Upper lobe of left lung (tissue), 6 donors: ENCODE data around the gene HIGD1A. TPM values are rescaled to one million over a fixed set of nuclear protein-coding genes. Genes with fewer than 3 reads are reported as not detected.

Experiments
- ATAC-seq, 2 donors: fragments of 200-7000 bp; cut with Tn5 transposase; one replicate each; pipeline ENCODE4 v1.9.1; 2022; ENCODE audit warnings: mild to moderate bottlenecking in 2 of 2, moderate library complexity in 2 of 2; ENCODE audit not compliant: low FRiP score in 2 of 2
- DNase-seq, 2 donors: peaks; one replicate each; pipeline ENCODE4 v3.0.0-alpha.2; 2019 to 2020
- H3K27ac ChIP-seq, 4 donors: fragments of 200-600 bp; sonication (generic); one replicate each; pipeline ENCODE4 v1.5.1; 2016 to 2019
- H3K27me3 ChIP-seq, 4 donors: fragments of 200-600 bp; sonication (generic); one replicate each; pipeline ENCODE4 v1.5.1; 2017 to 2019
- H3K36me3 ChIP-seq, 4 donors: fragments of 200-600 bp; sonication (generic); one replicate each; pipeline ENCODE4 v1.5.1; 2016 to 2019
- H3K4me1 ChIP-seq, 4 donors: fragments of 200-600 bp; sonication (generic); one replicate each; pipeline ENCODE4 v1.5.1; 2018 to 2019
- H3K4me3 ChIP-seq, 4 donors: fragments of 200-600 bp; sonication (generic); one replicate each; pipeline ENCODE4 v1.5.1; 2017 to 2019; ENCODE audit warnings: mild to moderate bottlenecking in 2 of 4, moderate library complexity in 1 of 4
- H3K9me3 ChIP-seq, 4 donors: fragments of 200-600 bp; sonication (generic); one replicate each; pipeline ENCODE4 v1.5.1; 2018 to 2019
- EP300 ChIP-seq, 4 donors: sonication (generic); formaldehyde crosslinking; IDR thresholded peaks; one replicate each; pipeline ENCODE4 v1.5.1; 2017; ENCODE audit warnings: antibody characterized with exemption in 4 of 4, control low read depth in 2 of 4
- POLR2A ChIP-seq, 4 donors: fragments of 450-650 bp; IDR thresholded peaks; one replicate each; pipeline ENCODE4 v1.5.1; 2016 to 2017; ENCODE audit warnings: antibody characterized with exemption in 4 of 4, mild to moderate bottlenecking in 2 of 4
- POLR2AphosphoS5 ChIP-seq, 2 donors: sonication (generic); formaldehyde crosslinking; IDR thresholded peaks; one replicate each; pipeline ENCODE4 v1.5.1; 2017; ENCODE audit warnings: antibody characterized with exemption in 2 of 2
- WGBS, 2 donors: methylation state at CpG; one replicate each; pipeline ENCODE4 v1.1.5; 2017 to 2018; 5-methylcytosine and 5-hydroxymethylcytosine counted together
- total RNA-seq, 6 donors: library from RNA; depleted of rRNA in 4 of 6; stranded (reverse); fragments of >200 nt in 4 of 6; gene quantifications; one replicate each; pipeline versions ENCODE4 v1.1.0 to v1.2.1, GENCODE V29; 2016 to 2021
- TF ChIP-seq, protein P1 (sequence below), 6 experiments: fragments of 450-650 bp in 4 of 6; fragments of 200-600 bp in 2 of 6; sonication (generic) in 2 of 6; IDR thresholded peaks; one replicate each; pipeline ENCODE4 v1.5.1; 2016 to 2019; ENCODE audit warnings: antibody characterized with exemption in 6 of 6
- donor health status: DM: no; HTN: no; CAD: no; lungs with moderate emphysema.
- donor health status: DM: no; HTN: yes; CAD: no; lungs with severe emphysema.

The HIGD1A gene
- total RNA-seq, 6 donors from 2014 or later, result 26.2 to 108 (median 73.3) TPM

DNA sequence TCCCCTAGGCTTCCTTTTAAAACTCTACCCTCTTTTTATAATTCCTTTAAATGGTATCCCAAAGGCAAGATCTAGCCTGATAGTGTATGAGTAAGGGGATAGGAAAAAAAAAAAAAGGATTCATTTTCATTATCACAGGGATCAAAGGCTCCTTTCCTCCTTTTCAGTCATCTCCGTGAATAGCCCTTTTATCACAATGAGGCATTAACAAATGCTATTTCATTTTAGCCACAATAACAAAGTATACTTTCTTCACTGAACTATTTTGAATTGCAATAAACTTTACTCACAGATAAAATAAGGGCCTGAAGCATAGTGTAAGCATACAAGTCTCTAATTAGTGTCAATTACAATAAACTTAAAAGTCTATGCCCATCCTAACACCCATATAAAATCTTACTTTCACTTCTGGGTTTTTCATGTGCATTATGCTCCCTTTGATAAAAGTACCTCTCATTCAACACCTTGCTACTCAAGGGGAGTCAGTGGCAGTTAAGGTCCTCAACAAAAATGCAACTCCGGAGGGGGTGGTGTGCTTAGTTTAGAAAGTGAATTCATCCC is 8.6 kb downstream of the HIGD1A start:
- peaks cover 0 to 22% (median 8%) of the 10 kb centered on the region in 4 donors for H3K36me3 ChIP-seq
- no peak for TF ChIP-seq EP300 (IDR thresholded peaks at IDR 0.05)
- no peak overlapping the region for H3K27ac ChIP-seq
- H3K27me3 ChIP-seq, result no peaks in the 10 kb centered on the region
- no peak for DNase-seq
- ATAC-seq, result no peak
- H3K9me3 ChIP-seq, result no peaks in the 10 kb centered on the region
- WGBS, 2 donors, result 86 to 88% methylated on average over 2 of the region's 2 CpGs
- H3K4me1 ChIP-seq, result peaks cover 5 to 10% (median 8%) of the 10 kb centered on the region in 4 donors
- no peak overlapping the region for H3K4me3 ChIP-seq

DNA sequence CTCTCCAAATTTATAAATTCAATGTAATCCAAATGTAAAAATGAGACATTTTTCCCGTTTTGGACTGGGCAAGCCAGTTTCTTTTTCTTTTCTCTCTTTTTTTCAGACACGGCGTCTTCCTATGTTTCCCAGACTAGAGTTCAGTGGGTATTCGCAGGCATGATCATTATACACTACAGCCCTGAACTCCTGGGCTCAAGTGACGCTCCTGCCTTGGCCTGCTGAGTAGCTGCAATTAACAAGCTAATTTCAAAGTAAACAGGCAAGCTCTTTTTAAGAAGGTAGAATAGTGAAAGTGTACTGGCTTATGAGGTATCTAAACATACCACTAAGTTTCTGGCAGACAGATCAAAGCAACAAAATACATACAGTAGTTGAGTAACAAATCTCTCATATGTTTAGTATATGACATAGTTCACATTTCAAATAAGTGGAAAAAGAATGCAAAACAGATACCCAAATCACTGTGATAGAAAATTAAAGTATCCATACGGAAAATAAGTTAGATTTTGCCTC is 13.5 kb downstream of the HIGD1A start:
- DNase-seq, result peak in 1 of 2 donors; percentile 52
- WGBS, 2 donors, result 55 to 57% methylated on average over 6 of the region's 6 CpGs
- Histone ChIP-seq H3K9me3 (no peaks in the 10 kb centered on the region), H3K4me1 (peaks cover 0 to 10% (median 7%) of the 10 kb centered on the region in 4 donors), H3K27ac (no peak overlapping the region), H3K27me3 (no peaks in the 10 kb centered on the region), H3K36me3 (peaks cover 0 to 58% (median 10%) of the 10 kb centered on the region in 4 donors), H3K4me3 (no peak overlapping the region)
- TF ChIP-seq POLR2AphosphoS5 (IDR thresholded peaks at IDR 0.05) (no peak), EP300 (IDR thresholded peaks at IDR 0.05) (no peak), POLR2A (IDR thresholded peaks at IDR 0.05) (no peak)
- TF ChIP-seq, protein P1, sequence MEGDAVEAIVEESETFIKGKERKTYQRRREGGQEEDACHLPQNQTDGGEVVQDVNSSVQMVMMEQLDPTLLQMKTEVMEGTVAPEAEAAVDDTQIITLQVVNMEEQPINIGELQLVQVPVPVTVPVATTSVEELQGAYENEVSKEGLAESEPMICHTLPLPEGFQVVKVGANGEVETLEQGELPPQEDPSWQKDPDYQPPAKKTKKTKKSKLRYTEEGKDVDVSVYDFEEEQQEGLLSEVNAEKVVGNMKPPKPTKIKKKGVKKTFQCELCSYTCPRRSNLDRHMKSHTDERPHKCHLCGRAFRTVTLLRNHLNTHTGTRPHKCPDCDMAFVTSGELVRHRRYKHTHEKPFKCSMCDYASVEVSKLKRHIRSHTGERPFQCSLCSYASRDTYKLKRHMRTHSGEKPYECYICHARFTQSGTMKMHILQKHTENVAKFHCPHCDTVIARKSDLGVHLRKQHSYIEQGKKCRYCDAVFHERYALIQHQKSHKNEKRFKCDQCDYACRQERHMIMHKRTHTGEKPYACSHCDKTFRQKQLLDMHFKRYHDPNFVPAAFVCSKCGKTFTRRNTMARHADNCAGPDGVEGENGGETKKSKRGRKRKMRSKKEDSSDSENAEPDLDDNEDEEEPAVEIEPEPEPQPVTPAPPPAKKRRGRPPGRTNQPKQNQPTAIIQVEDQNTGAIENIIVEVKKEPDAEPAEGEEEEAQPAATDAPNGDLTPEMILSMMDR (IDR thresholded peaks at IDR 0.05), result no peak
- no peak for ATAC-seq

- ATAC-seq (no peak), DNase-seq (no peak)
- TF ChIP-seq POLR2AphosphoS5 (IDR thresholded peaks at IDR 0.05), result no peak
- TF ChIP-seq, protein P1 (IDR thresholded peaks at IDR 0.05), result no peak
- no peak for TF ChIP-seq EP300 (IDR thresholded peaks at IDR 0.05)
- no peak for TF ChIP-seq POLR2A (IDR thresholded peaks at IDR 0.05)
- H3K4me1 ChIP-seq, result peaks cover 0 to 8% (median 7%) of the 10 kb centered on the region in 4 donors
- 97 to 100% methylated on average over 2 of the region's 2 CpGs for WGBS, 2 donors
- peaks cover 0 to 69% (median 15%) of the 10 kb centered on the region in 4 donors for H3K36me3 ChIP-seq
- no peaks in the 10 kb centered on the region for H3K27me3 ChIP-seq
- H3K27ac ChIP-seq, result no peak overlapping the region
- no peaks in the 10 kb centered on the region for H3K9me3 ChIP-seq
- H3K4me3 ChIP-seq, result no peak overlapping the region
Observed at GRCh38 chr3:42786631-42787030, 17.7 kb downstream of the HIGD1A start.

DNA sequence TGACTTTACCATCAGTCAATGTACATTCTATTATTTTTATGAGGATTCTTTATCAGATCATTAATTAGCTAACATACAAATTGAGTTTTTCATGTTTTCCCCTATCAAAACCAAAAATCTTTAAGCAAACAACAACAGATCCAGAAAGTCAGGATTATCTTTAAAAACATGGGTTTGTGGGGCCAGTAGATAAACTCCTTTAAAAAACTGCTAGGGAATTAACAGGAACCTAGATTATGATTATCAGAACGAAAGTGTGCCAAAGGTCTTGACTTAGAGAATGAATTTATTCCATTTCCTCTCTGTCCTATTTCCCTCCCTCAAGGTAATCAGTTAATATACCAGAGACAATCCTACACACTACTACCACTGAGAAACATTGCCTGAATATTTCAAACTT is 18.1 kb downstream of the HIGD1A start:
- 66 to 67% methylated on average over 1 of the region's 1 CpG for WGBS, 2 donors
- DNase-seq (no peak), ATAC-seq (no peak)
- Histone ChIP-seq H3K9me3 (no peaks in the 10 kb centered on the region), H3K27me3 (no peaks in the 10 kb centered on the region), H3K4me3 (no peak overlapping the region), H3K4me1 (peaks cover 0 to 8% (median 7%) of the 10 kb centered on the region in 4 donors), H3K36me3 (peaks cover 0 to 64% (median 15%) of the 10 kb centered on the region in 4 donors), H3K27ac (no peak overlapping the region)
- TF ChIP-seq POLR2A (IDR thresholded peaks at IDR 0.05), result no peak
- no peak for TF ChIP-seq EP300 (IDR thresholded peaks at IDR 0.05)
- no peak for TF ChIP-seq POLR2AphosphoS5 (IDR thresholded peaks at IDR 0.05)
- TF ChIP-seq, protein P1 (IDR thresholded peaks at IDR 0.05), result no peak

- no peak for DNase-seq
Observed at GRCh38 chr3:42780892-42781700, 23.2 kb downstream of the HIGD1A start.

More at GRCh38 chr3:42780892-42781700, 23.2 kb downstream of the HIGD1A start:
- no peaks in the 10 kb centered on the region for H3K27me3 ChIP-seq
- ATAC-seq, result peak; percentile 69 to 79
- H3K4me1 ChIP-seq, result peaks cover 0 to 13% (median 6%) of the 10 kb centered on the region in 4 donors
- peaks cover 0 to 32% (median 13%) of the 10 kb centered on the region in 4 donors for H3K36me3 ChIP-seq
- H3K27ac ChIP-seq, result peak overlapping the region in 2 of 4 donors; percentile 50 to 60
- H3K9me3 ChIP-seq, result no peaks in the 10 kb centered on the region
- H3K4me3 ChIP-seq, result no peak overlapping the region
- 63 to 65% methylated on average over 11 of the region's 11 CpGs for WGBS, 2 donors
- TF ChIP-seq POLR2AphosphoS5 (IDR thresholded peaks at IDR 0.05) (no peak), POLR2A (IDR thresholded peaks at IDR 0.05) (no peak), EP300 (IDR thresholded peaks at IDR 0.05) (no peak)
- TF ChIP-seq, protein P1 (IDR thresholded peaks at IDR 0.05), result peak; percentile 71 to 87 (median 82)
